ENCODE data around the gene CDYL2.
A peak's percentile ranks its signal among the peaks of the same experiment; 100 is the strongest.

CDYL2 gene

DNA sequence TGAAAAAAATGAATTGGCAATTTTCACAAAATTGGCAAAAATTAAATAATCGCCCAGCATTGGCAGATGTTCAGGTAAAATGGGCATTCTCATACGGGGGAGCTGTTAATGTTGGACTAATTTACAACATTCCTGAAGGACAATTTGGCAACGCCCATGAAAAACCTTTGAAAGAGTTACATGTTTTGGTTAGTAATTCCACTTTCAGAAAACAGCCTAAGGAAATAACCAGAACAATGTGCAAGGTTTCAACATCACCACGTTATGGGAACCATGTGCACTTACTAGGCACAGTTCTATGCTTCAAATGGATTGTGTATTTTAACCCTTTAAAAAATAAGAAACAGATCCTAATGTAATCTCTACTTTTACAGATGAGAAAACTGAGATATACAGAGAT lies 62.7 kb downstream of the CDYL2 start:
- WGBS (ENCODE audit: extremely low coverage, insufficient coverage, insufficient read length) = no CpG with 5 or more reads among the region's 4 CpGs
- Histone ChIP-seq H3K14ac (ENCODE audit: low read length) (no peak overlapping the region), H4K91ac (ENCODE audit: low read depth, low read length) (no peak overlapping the region), H3K4me3 (ENCODE audit: low read depth, low read length) (no peak overlapping the region), H2AFZ (ENCODE audit: insufficient read depth, low read length, poor library complexity) (no peak overlapping the region), H2BK5ac (ENCODE audit: low read depth, low read length, poor library complexity) (no peak overlapping the region), H4K8ac (ENCODE audit: low read depth, low read length) (no peak overlapping the region), H3K4me2 (ENCODE audit: low read length) (no peak overlapping the region), H3K9me3 (ENCODE audit: insufficient read depth, low read depth, low read length) (peaks cover 2% of the 10 kb centered on the region), H3K9ac (ENCODE audit: low read length) (no peak overlapping the region), H3K27ac (ENCODE audit: low read depth, low read length) (no peak overlapping the region), H2BK120ac (ENCODE audit: insufficient read depth, low read length, poor library complexity) (no peak overlapping the region), H4K12ac (ENCODE audit: low read depth, low read length) (no peak overlapping the region), H3K4ac (ENCODE audit: low read depth, low read length) (no peak overlapping the region), H3K36me3 (ENCODE audit: control insufficient read depth in 1 of 2, insufficient read depth in 2 of 2, low read length in 2 of 2) (no peaks in the 10 kb centered on the region), H3K4me1 (ENCODE audit: control insufficient read depth in 1 of 2, insufficient read depth in 2 of 2, low read length in 2 of 2) (no peaks in the 10 kb centered on the region), H3K18ac (ENCODE audit: low read length) (no peak overlapping the region), H2BK12ac (ENCODE audit: low read length) (no peak overlapping the region), H3K27me3 (ENCODE audit: insufficient read depth, low read length) (no peaks in the 10 kb centered on the region), H2AK5ac (ENCODE audit: low read length) (no peak overlapping the region), H3K79me2 (ENCODE audit: control insufficient read depth, insufficient read depth, low read length, poor library complexity) (no peaks in the 10 kb centered on the region), H3K79me1 (ENCODE audit: low read length) (no peaks in the 10 kb centered on the region), H3K23ac (ENCODE audit: low read length) (no peak overlapping the region)
- peak; percentile 36 to 86 for DNase-seq

DNA sequence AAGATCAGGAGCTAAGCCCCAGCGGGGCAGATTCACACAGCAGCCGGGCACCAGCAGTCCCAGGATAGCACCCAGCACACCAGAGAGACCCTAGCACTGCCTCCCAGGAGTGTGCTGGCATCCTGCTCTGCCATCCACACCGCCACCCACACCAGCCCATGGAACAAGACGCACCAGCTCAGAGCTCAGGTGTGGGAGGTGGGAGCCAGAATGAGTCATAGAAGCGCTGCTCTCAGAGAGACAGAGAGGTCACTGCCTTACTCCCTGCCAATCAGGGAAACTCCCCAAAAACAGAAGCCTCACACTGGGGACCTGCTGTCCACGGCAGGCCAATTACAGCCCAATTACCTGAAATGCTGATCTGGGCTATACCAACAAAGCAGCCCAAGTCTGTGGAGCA lies 64.9 kb downstream of the CDYL2 start:
- Histone ChIP-seq H2BK12ac (ENCODE audit: low read length) (no peak overlapping the region), H3K79me1 (ENCODE audit: low read length) (no peaks in the 10 kb centered on the region), H3K23ac (ENCODE audit: low read length) (no peak overlapping the region), H2BK5ac (ENCODE audit: low read depth, low read length, poor library complexity) (no peak overlapping the region), H3K4ac (ENCODE audit: low read depth, low read length) (no peak overlapping the region), H3K18ac (ENCODE audit: low read length) (no peak overlapping the region), H3K9me3 (ENCODE audit: insufficient read depth, low read depth, low read length) (peaks cover 2% of the 10 kb centered on the region), H4K12ac (ENCODE audit: low read depth, low read length) (no peak overlapping the region), H4K91ac (ENCODE audit: low read depth, low read length) (no peak overlapping the region), H3K27me3 (ENCODE audit: insufficient read depth, low read length) (no peaks in the 10 kb centered on the region), H2BK120ac (ENCODE audit: insufficient read depth, low read length, poor library complexity) (no peak overlapping the region), H3K14ac (ENCODE audit: low read length) (no peak overlapping the region), H3K79me2 (ENCODE audit: control insufficient read depth, insufficient read depth, low read length, poor library complexity) (no peaks in the 10 kb centered on the region), H3K9ac (ENCODE audit: low read length) (no peak overlapping the region), H2AK5ac (ENCODE audit: low read length) (no peak overlapping the region), H3K4me3 (ENCODE audit: low read depth, low read length) (no peak overlapping the region), H3K4me1 (ENCODE audit: control insufficient read depth in 1 of 2, insufficient read depth in 2 of 2, low read length in 2 of 2) (no peaks in the 10 kb centered on the region), H2AFZ (ENCODE audit: insufficient read depth, low read length, poor library complexity) (no peak overlapping the region), H3K27ac (ENCODE audit: low read depth, low read length) (no peak overlapping the region), H4K8ac (ENCODE audit: low read depth, low read length) (no peak overlapping the region), H3K4me2 (ENCODE audit: low read length) (no peak overlapping the region), H3K36me3 (ENCODE audit: control insufficient read depth in 1 of 2, insufficient read depth in 2 of 2, low read length in 2 of 2) (no peaks in the 10 kb centered on the region)
- WGBS (ENCODE audit: extremely low coverage, insufficient coverage, insufficient read length) = no CpG with 5 or more reads among the region's 6 CpGs
- DNase-seq = no peak

DNA sequence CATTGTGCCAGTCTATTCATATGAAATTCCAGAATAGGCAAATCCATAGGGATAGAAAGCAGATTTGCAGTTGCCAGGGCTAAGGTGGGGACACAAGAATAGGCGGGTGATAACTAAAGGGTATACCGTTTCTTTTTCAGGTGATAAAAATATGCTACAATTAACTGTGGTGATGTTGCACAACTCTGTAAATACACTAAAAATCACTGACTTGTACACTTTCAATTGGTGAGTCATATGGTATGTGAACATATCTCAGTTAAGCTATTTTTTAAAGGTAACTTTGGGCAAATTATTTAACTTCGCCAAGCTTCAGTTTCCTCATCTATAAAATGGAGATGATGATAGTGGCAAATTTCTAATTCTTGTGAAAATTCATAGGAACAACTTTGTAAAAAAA lies 65.9 kb downstream of the CDYL2 start:
- H3K4ac ChIP-seq (ENCODE audit: low read depth, low read length) = no peak overlapping the region
- no peak overlapping the region for H4K91ac ChIP-seq (ENCODE audit: low read depth, low read length)
- H4K12ac ChIP-seq (ENCODE audit: low read depth, low read length) = no peak overlapping the region
- peaks cover 2% of the 10 kb centered on the region for H3K9me3 ChIP-seq (ENCODE audit: insufficient read depth, low read depth, low read length)
- no peak overlapping the region for H2BK5ac ChIP-seq (ENCODE audit: low read depth, low read length, poor library complexity)
- H3K79me1 ChIP-seq (ENCODE audit: low read length) = no peaks in the 10 kb centered on the region
- H4K8ac ChIP-seq (ENCODE audit: low read depth, low read length) = no peak overlapping the region
- H2BK12ac ChIP-seq (ENCODE audit: low read length) = no peak overlapping the region
- H3K27ac ChIP-seq (ENCODE audit: low read depth, low read length) = no peak overlapping the region
- WGBS (ENCODE audit: extremely low coverage, insufficient coverage, insufficient read length) = no CpG with 5 or more reads among the region's 3 CpGs
- DNase-seq = peak in 1 of 2 donors; percentile 44
- H3K27me3 ChIP-seq (ENCODE audit: insufficient read depth, low read length) = no peaks in the 10 kb centered on the region
- no peaks in the 10 kb centered on the region for H3K4me1 ChIP-seq (ENCODE audit: control insufficient read depth in 1 of 2, insufficient read depth in 2 of 2, low read length in 2 of 2)
- no peak overlapping the region for H3K23ac ChIP-seq (ENCODE audit: low read length)
- H2BK120ac ChIP-seq (ENCODE audit: insufficient read depth, low read length, poor library complexity) = no peak overlapping the region
- no peak overlapping the region for H3K18ac ChIP-seq (ENCODE audit: low read length)
- no peaks in the 10 kb centered on the region for H3K36me3 ChIP-seq (ENCODE audit: control insufficient read depth in 1 of 2, insufficient read depth in 2 of 2, low read length in 2 of 2)
- H3K14ac ChIP-seq (ENCODE audit: low read length) = no peak overlapping the region
- H3K4me3 ChIP-seq (ENCODE audit: low read depth, low read length) = no peak overlapping the region
- H3K9ac ChIP-seq (ENCODE audit: low read length) = no peak overlapping the region
- H3K79me2 ChIP-seq (ENCODE audit: control insufficient read depth, insufficient read depth, low read length, poor library complexity) = no peaks in the 10 kb centered on the region
- no peak overlapping the region for H2AFZ ChIP-seq (ENCODE audit: insufficient read depth, low read length, poor library complexity)
- no peak overlapping the region for H2AK5ac ChIP-seq (ENCODE audit: low read length)
- no peak overlapping the region for H3K4me2 ChIP-seq (ENCODE audit: low read length)

DNA sequence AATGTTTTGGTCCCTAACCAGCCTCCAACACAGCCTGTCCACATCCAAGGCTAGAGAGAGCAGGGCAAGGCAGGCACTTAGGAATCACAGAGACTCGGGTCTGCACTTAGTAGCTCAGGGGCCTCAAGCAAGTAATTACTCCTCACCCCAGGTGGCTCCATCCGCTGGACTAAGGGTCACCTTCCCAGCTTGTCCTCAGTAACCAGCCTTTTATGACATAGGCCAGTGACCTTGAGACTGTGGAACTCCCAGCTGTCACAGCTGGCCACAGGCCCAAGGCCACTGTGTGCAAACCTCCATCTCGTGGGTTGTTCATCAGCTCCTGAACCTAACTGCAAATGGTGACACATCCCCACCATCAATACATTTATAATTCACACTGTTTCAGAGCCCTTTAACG lies 68.6 kb downstream of the CDYL2 start:
- Histone ChIP-seq H3K36me3 (ENCODE audit: control insufficient read depth in 1 of 2, insufficient read depth in 2 of 2, low read length in 2 of 2) (no peaks in the 10 kb centered on the region), H2BK5ac (ENCODE audit: low read depth, low read length, poor library complexity) (no peak overlapping the region), H4K12ac (ENCODE audit: low read depth, low read length) (no peak overlapping the region), H4K8ac (ENCODE audit: low read depth, low read length) (no peak overlapping the region), H3K79me1 (ENCODE audit: low read length) (no peaks in the 10 kb centered on the region), H3K27me3 (ENCODE audit: insufficient read depth, low read length) (no peaks in the 10 kb centered on the region), H3K4me3 (ENCODE audit: low read depth, low read length) (no peak overlapping the region), H3K9me3 (ENCODE audit: insufficient read depth, low read depth, low read length) (peaks cover 2% of the 10 kb centered on the region), H3K18ac (ENCODE audit: low read length) (no peak overlapping the region), H2BK120ac (ENCODE audit: insufficient read depth, low read length, poor library complexity) (no peak overlapping the region), H3K4me2 (ENCODE audit: low read length) (no peak overlapping the region), H3K9ac (ENCODE audit: low read length) (no peak overlapping the region), H3K27ac (ENCODE audit: low read depth, low read length) (no peak overlapping the region), H3K23ac (ENCODE audit: low read length) (no peak overlapping the region), H2AFZ (ENCODE audit: insufficient read depth, low read length, poor library complexity) (no peak overlapping the region), H3K14ac (ENCODE audit: low read length) (no peak overlapping the region), H2AK5ac (ENCODE audit: low read length) (no peak overlapping the region), H4K91ac (ENCODE audit: low read depth, low read length) (no peak overlapping the region), H2BK12ac (ENCODE audit: low read length) (no peak overlapping the region), H3K79me2 (ENCODE audit: control insufficient read depth, insufficient read depth, low read length, poor library complexity) (no peaks in the 10 kb centered on the region), H3K4ac (ENCODE audit: low read depth, low read length) (no peak overlapping the region), H3K4me1 (ENCODE audit: control insufficient read depth in 1 of 2, insufficient read depth in 2 of 2, low read length in 2 of 2) (no peaks in the 10 kb centered on the region)
- no peak for DNase-seq
- no CpG with 5 or more reads among the region's 4 CpGs for WGBS (ENCODE audit: extremely low coverage, insufficient coverage, insufficient read length)
